Activated naive CD4-positive, alpha-beta T cell (primary cell): Measurements from ENCODE around the gene DPP7.
"Not testable (repeated sequence)": the region's sequence is repeated elsewhere in the genome, so short reads cannot be mapped to it uniquely, and the experiment has no call there.

Experiments used
- DNase-seq, 4 experiments: peaks; one replicate each; lab custom pipeline; 2025; lab: John Stamatoyannopoulos, UW

The DPP7 gene

GRCh38 chr9:137129456-137130175, 15.1 kb upstream of the DPP7 start:
- DNase-seq = peak; percentile 71 to 85 (median 80)

- no peak for DNase-seq
These were observed 14.4 kb upstream of the DPP7 start for GRCh38 chr9:137128862-137129455.

- no peak for DNase-seq
These were observed 13.8 kb upstream of the DPP7 start for GRCh38 chr9:137128158-137128861.

GRCh38 chr9:137127301-137128157, 13.0 kb upstream of the DPP7 start:
- no peak for DNase-seq

GRCh38 chr9:137126786-137127185, 12.3 kb upstream of the DPP7 start:
- DNase-seq = no peak

GRCh38 chr9:137123952-137124462, 9.5 kb upstream of the DPP7 start:
- DNase-seq = not testable (repeated sequence)

GRCh38 chr9:137123468-137123837, 8.9 kb upstream of the DPP7 start:
- no peak for DNase-seq

- DNase-seq = not testable (repeated sequence)
These were observed 8.4 kb upstream of the DPP7 start for GRCh38 chr9:137122796-137123467.

- not testable (repeated sequence) for DNase-seq
These were observed 7.6 kb upstream of the DPP7 start for GRCh38 chr9:137121927-137122795.

- not testable (repeated sequence) for DNase-seq
These were observed 3.6 kb upstream of the DPP7 start for GRCh38 chr9:137118092-137118603.

- no peak for DNase-seq
These were observed 2.8 kb upstream of the DPP7 start for GRCh38 chr9:137117269-137117731.

GRCh38 chr9:137116728-137117127, 2.2 kb upstream of the DPP7 start:
- DNase-seq = no peak

GRCh38 chr9:137116027-137116507, 1.5 kb upstream of the DPP7 start:
- DNase-seq = no peak

GRCh38 chr9:137115394-137116026, 977 bp upstream of the DPP7 start:
- no peak for DNase-seq

GRCh38 chr9:137114220-137114612, 317 bp downstream of the DPP7 start:
- DNase-seq = no peak

- DNase-seq = no peak
These were observed 961 bp downstream of the DPP7 start for GRCh38 chr9:137113385-137114159.

- DNase-seq = no peak
These were observed 1.8 kb downstream of the DPP7 start for GRCh38 chr9:137112564-137113384.
